HCT116 (cell line): Measurements from ENCODE around the gene LRRFIP2. TPM values are rescaled to one million over a fixed set of nuclear protein-coding genes. Genes with fewer than 3 reads are reported as not detected.

ENCODE experiments used
- ATAC-seq: fragments of 200-7000 bp; cut with Tn5 transposase; 2 replicates; pipeline ENCODE4 v1.9.1; 2020; ENCODE audit warnings: mild to moderate bottlenecking, moderate library complexity
- Bru-seq: library from RNA; stranded (reverse); fragments of 400-500 nt; gene quantifications from one replicate; lab custom pipeline; 2021; lab: Mats Ljungman, UMichigan
- BruChase-seq, 2 experiments: library from RNA; stranded (reverse); fragments of 400-500 nt; gene quantifications; one replicate each; lab custom pipeline; 2021; lab: Mats Ljungman, UMichigan
- BruUV-seq: library from RNA; stranded (reverse); fragments of 400-500 nt; replicated peaks from 2 replicates; lab custom pipeline; 2021; lab: Mats Ljungman, UMichigan
- CTCF ChIA-PET: fragments of 300-600 bp; sonication (Branson Sonifier 250); formaldehyde crosslinking; loops from one replicate; lab custom pipeline; 2021; ENCODE audit warnings: antibody characterized with exemption; lab: Charles Lee
- POLR2A ChIA-PET: fragments of 300-600, 350-600 bp; sonication (Branson Sonifier 250); formaldehyde crosslinking; loops from one replicate; lab custom pipeline; 2021; ENCODE audit warnings: antibody characterized with exemption; lab: Charles Lee
- RAD21 ChIA-PET, 2 experiments: fragments of 300-600 bp; sonication (Branson Sonifier 250); formaldehyde crosslinking; loops; one replicate each; lab custom pipeline; 2023; ENCODE audit warnings: low total read pairs in 2 of 2; ENCODE audit not compliant: uncharacterized antibody in 2 of 2, unreplicated experiment in 2 of 2, low non-redundant PET in 1 of 2; lab: Charles Lee
- DNase-seq: peaks from one replicate; pipeline ENCODE4 v3.0.0-alpha.2; 2010; ENCODE audit warnings: low read depth, low spot score
- H2AFZ ChIP-seq: fragments of 200-600 bp; shearing (Covaris generic), sonication (generic); 2 replicates; pipeline ENCODE4 v1.6.1; 2017; ENCODE audit warnings: low read depth, mixed run types, mixed read lengths, antibody characterized with exemption, low read length; ENCODE audit not compliant: poor library complexity, severe bottlenecking
- H3K27ac ChIP-seq: 2 replicates; pipeline ENCODE4 v1.5.1; 2012; ENCODE audit warnings: low read depth, low read length
- H3K27me3 ChIP-seq: fragments of 200-600 bp; sonication (generic); 2 replicates; pipeline ENCODE4 v1.6.1; 2016; ENCODE audit warnings: mixed run types, low read length, mixed read lengths; ENCODE audit not compliant: insufficient read depth
- H3K36me3 ChIP-seq, 2 experiments: fragments of 200-500 bp in 1 of 2; fragments of 200-600 bp in 1 of 2; sonication (Bioruptor generic) in 1 of 2; sonication (generic) in 1 of 2; 2 replicates each; pipeline versions ENCODE4 v1.5.1 to v1.6.1; 2014 to 2016; ENCODE audit warnings: low read length in 2 of 2, inconsistent platforms in 1 of 2, mixed read lengths in 1 of 2, mixed run types in 1 of 2; ENCODE audit not compliant: insufficient read depth in 2 of 2, control insufficient read depth in 1 of 2
- H3K4me1 ChIP-seq, 2 experiments: fragments of 200-600 bp in 1 of 2; sonication (generic) in 1 of 2; 2 replicates each; pipeline versions ENCODE4 v1.5.1 to v1.6.1; 2012 to 2017; ENCODE audit warnings: low read length in 2 of 2, inconsistent platforms in 1 of 2, mild to moderate bottlenecking in 1 of 2, mixed read lengths in 1 of 2, mixed run types in 1 of 2, moderate library complexity in 1 of 2; ENCODE audit not compliant: insufficient read depth in 2 of 2, control insufficient read depth in 1 of 2
- H3K4me2 ChIP-seq: fragments of 200-600 bp; sonication (generic); 2 replicates; pipeline ENCODE4 v1.6.1; 2017; ENCODE audit warnings: mixed run types, low read length, mixed read lengths
- H3K4me3 ChIP-seq, 2 experiments: fragments of 200-600 bp in 1 of 2; sonication (generic) in 1 of 2; replicated peaks in 1 of 2; 2 replicates each; pipeline ENCODE4 v1.5.1; 2011 to 2016; ENCODE audit warnings: low read length in 2 of 2, control low read depth in 1 of 2, low read depth in 1 of 2, mild to moderate bottlenecking in 1 of 2, mixed read lengths in 1 of 2, mixed run types in 1 of 2
- H3K79me2 ChIP-seq: fragments of 200-600 bp; sonication (generic); 2 replicates; pipeline ENCODE4 v1.6.1; 2017; ENCODE audit warnings: mild to moderate bottlenecking, mixed run types, low read length, moderate library complexity, mixed read lengths; ENCODE audit not compliant: insufficient read depth
- H3K9ac ChIP-seq: fragments of 200-600 bp; sonication (generic); 2 replicates; pipeline ENCODE4 v1.6.1; 2016; ENCODE audit warnings: low read length, mixed read lengths
- H3K9me2 ChIP-seq: fragments of 200-600 bp; sonication (generic), shearing (Covaris generic); 2 replicates; pipeline ENCODE4 v1.6.1; 2017; ENCODE audit warnings: mixed run types, mild to moderate bottlenecking, moderate library complexity; ENCODE audit not compliant: insufficient read depth
- H3K9me3 ChIP-seq, 2 experiments: fragments of 200-500 bp in 1 of 2; fragments of 200-600 bp in 1 of 2; sonication (Bioruptor generic) in 1 of 2; sonication (generic) in 1 of 2; 2 replicates each; pipeline ENCODE4 v1.6.1; 2014 to 2017; ENCODE audit warnings: low read length in 2 of 2, mixed read lengths in 2 of 2, inconsistent platforms in 1 of 2, low read depth in 1 of 2, mild to moderate bottlenecking in 1 of 2, mixed run types in 1 of 2, moderate library complexity in 1 of 2; ENCODE audit not compliant: control insufficient read depth in 1 of 2, insufficient read depth in 1 of 2
- H4K20me1 ChIP-seq: fragments of 200-600 bp; sonication (generic), shearing (Covaris generic); 2 replicates; pipeline ENCODE4 v1.6.1; 2017; ENCODE audit warnings: mixed run types, mild to moderate bottlenecking, moderate library complexity; ENCODE audit not compliant: insufficient read depth
- ATF3 ChIP-seq: IDR thresholded peaks from 2 replicates; pipeline ENCODE4 v1.6.1; 2012
- EGR1 ChIP-seq: IDR thresholded peaks from 2 replicates; pipeline ENCODE4 v1.6.1; 2012; ENCODE audit warnings: low read depth
- ELF1 ChIP-seq: IDR thresholded peaks from 2 replicates; pipeline ENCODE4 v1.6.1; 2012; ENCODE audit warnings: low read depth, borderline replicate concordance
- FOSL1 ChIP-seq: IDR thresholded peaks from 2 replicates; pipeline ENCODE4 v1.6.1; 2012; ENCODE audit warnings: low read depth
- JUND ChIP-seq: IDR thresholded peaks from 2 replicates; pipeline ENCODE4 v1.6.1; 2012
- POLR2A ChIP-seq: IDR thresholded peaks from 2 replicates; pipeline ENCODE4 v1.7.0; 2011; ENCODE audit warnings: borderline replicate concordance; ENCODE audit not compliant: insufficient read depth, insufficient read length; ENCODE audit errors: extremely low read depth
- ZBTB33 ChIP-seq: IDR thresholded peaks from 2 replicates; pipeline ENCODE4 v1.6.1; 2011; ENCODE audit warnings: mild to moderate bottlenecking, low read length, moderate library complexity; ENCODE audit not compliant: insufficient replicate concordance; ENCODE audit errors: extremely low read depth
- intact Hi-C: fragments of 100-400 bp; cut with micrococcal nuclease; formaldehyde crosslinking; loops from 2 replicates; pipeline ENCODE4 v1.10.0; 2022
- long read RNA-seq: library from polyadenylated mRNA; unstranded; transcript quantifications from one replicate; pipeline ENCODE4 v2.0.0, GENCODE V29; 2021; ENCODE audit not compliant: unreplicated experiment
- polyA plus RNA-seq: library from polyadenylated mRNA; unstranded; fragments of >200 nt; gene quantifications from 2 replicates; pipeline ENCODE4 v1.2.1, GENCODE V29; 2012; ENCODE audit warnings: missing spikeins
- total RNA-seq: library from RNA; stranded (reverse); gene quantifications from one replicate; pipeline ENCODE4 v1.2.1, GENCODE V29; 2021; ENCODE audit not compliant: unreplicated experiment

The LRRFIP2 gene
- total RNA-seq: 27.0 TPM
- 13.0 and 18.6 TPM in 2 replicates for polyA plus RNA-seq
- Bru-seq, nascent RNA: percentile 75 among the genes with signal in this experiment
- percentile 69 among the genes with signal in this experiment for BruChase-seq, experiment 1, labeled RNA remaining after a 6-hour chase
- percentile 68 among the genes with signal in this experiment for BruChase-seq, experiment 2, labeled RNA remaining after a 2-hour chase
- long read RNA-seq, transcript LRRFIP2-202 (14 exons, 2,821 nt): major isoform, 30 of 75 reads
- long read RNA-seq, transcript LRRFIP2-205 (15 exons, 2,522 nt): minor isoform, 18 of 75 reads
- long read RNA-seq, partial matches to known transcripts: 5 of 75 reads
- long read RNA-seq, other reads (novel, unspliced or antisense): 19 of 75 reads

- H3K9ac ChIP-seq: peak within 1 kb of the TSS; percentile 79
- H3K4me3 ChIP-seq: peak within 1 kb of the TSS; percentile 63 to 86
- ATAC-seq: no peak
- ChIA-PET CTCF (interaction anchor here (0.6 kb wide), 1 partner anchor 15 kb away, joined by 3 read pairs; no protein-coding TSS in a partner anchor), POLR2A (no interaction called here)
- TSS peak; percentile 44 for BruUV-seq
- no peaks in the 10 kb centered on the region for H3K9me3 ChIP-seq
- no peaks in the 10 kb centered on the region for H3K27me3 ChIP-seq
- H3K4me1 ChIP-seq: peaks cover 11 to 29% of the 10 kb centered on the region in 2 experiments
- H4K20me1 ChIP-seq: no peaks in the 10 kb centered on the region; the same call in 1 of the 2 replicates
- no peak for TF ChIP-seq ZBTB33
- TF ChIP-seq EGR1: no peak
- no peak for TF ChIP-seq ATF3
- no peak for TF ChIP-seq POLR2A
- no peak for TF ChIP-seq ELF1
- no peak for TF ChIP-seq JUND
- no peak for TF ChIP-seq FOSL1
- TF ChIP-seq, all 23 proteins: peak for 0
- no peaks in the 10 kb centered on the region for H3K9me2 ChIP-seq
- peak within 1 kb of the TSS; percentile 97 for H3K27ac ChIP-seq
- peak within 1 kb of the TSS; percentile 79 for H3K4me2 ChIP-seq
- DNase-seq: no peak
- H2AFZ ChIP-seq: no peak within 1 kb of the TSS
- H3K36me3 ChIP-seq: peaks cover 2 to 6% of the 10 kb centered on the region in 2 experiments; a peak in 1 of 4 replicates
- H3K79me2 ChIP-seq: peaks cover 84% of the 10 kb centered on the region
- intact Hi-C loops: no loop called here
- RAD21 ChIA-PET: no interaction called here
Observed at GRCh38 chr3:37174532-37175126, at the start of gene LRRFIP2. LRRFIP2 (minus strand) TSS chr3:37174582; CDS start chr3:37148983, 25,599 bp downstream.
